Measurements from ENCODE around the gene GIT1. TPM values are rescaled to one million over a fixed set of nuclear protein-coding genes. Genes with fewer than 3 reads are reported as not detected.

GIT1 gene
- total and polyA plus RNA-seq, 2 of the 13 experiments (the other 11 are each of a cell fraction or from before 2014, with no cell fraction given): 14.2 to 30.8 TPM

DNA sequence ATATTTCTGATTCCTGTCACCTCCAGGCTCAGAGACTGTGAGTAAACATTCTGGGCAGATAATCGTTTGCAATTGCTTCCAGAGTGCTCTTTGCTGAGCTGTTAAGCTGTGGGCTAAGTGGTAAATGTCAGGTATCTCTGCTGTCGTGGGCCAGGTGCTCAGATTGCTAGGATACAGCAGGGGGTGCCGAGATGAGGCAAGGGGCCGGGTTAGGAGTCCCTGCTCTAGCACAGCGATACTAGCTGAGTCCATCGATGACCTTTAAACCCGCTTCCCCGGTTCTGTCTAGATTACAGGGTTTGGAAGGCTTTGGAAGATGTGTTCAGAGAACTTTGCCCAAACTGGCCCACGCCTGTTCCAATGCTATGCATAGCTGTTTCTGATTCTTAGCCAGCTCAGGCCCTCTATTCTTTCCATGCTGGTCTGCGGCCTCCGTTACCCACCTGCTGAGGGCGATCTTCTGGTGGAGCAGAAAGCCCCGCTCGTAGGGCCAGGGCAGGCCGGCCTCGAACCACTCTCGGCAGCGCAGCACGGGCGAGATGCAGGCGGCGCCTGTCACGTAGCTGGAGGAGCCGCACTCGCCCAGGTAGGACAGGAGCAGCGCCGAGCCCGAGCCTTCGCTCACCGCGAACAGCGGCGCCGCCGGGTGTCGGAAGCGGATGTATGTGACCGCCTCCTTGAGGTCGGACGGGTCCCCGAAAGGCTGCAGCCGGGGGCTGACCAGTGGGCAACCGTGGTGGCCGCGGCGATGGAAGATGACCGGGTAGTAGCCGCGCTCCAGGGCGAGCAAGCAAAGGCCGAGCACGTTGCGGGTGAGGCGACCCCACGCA lies 23.6 kb downstream of the GIT1 start (continued):
- TF ChIP-seq ZNF589 (CRISPR knock-in tag; conservative IDR thresholded peaks at IDR 0.05) (no peak), ZNF878 (CRISPR knock-in tag; IDR thresholded peaks at IDR 0.05) (no peak), MXD4 (CRISPR knock-in tag; IDR thresholded peaks at IDR 0.05) (no peak), TFDP2 (CRISPR knock-in tag; IDR thresholded peaks at IDR 0.05) (no peak; the same call in 1 of the 2 replicates), ELF1 (CRISPR knock-in tag; IDR thresholded peaks at IDR 0.05) (0 out of 2 replicates have a peak, but pooled peaks have one; percentile 19), ZNF280D (CRISPR knock-in tag; IDR thresholded peaks at IDR 0.05) (0 out of 2 replicates have a peak, but pooled peaks have one; percentile 18), ZNF24 (IDR thresholded peaks at IDR 0.05) (no peak), GABPA (IDR thresholded peaks at IDR 0.05; ENCODE audit: low read depth, low read length) (no peak), GABPA (CRISPR knock-in tag; IDR thresholded peaks at IDR 0.05; ENCODE audit: low read depth) (no peak), FOXP1 (IDR thresholded peaks at IDR 0.05) (no peak), FOXP1 (CRISPR knock-in tag; IDR thresholded peaks at IDR 0.05) (no peak), SNAI1 (CRISPR knock-in tag; IDR thresholded peaks at IDR 0.05; ENCODE audit: borderline replicate concordance) (peak; percentile 82; the same call in 1 of the 2 replicates), TOPORS (CRISPR knock-in tag; IDR thresholded peaks at IDR 0.05) (0 out of 2 replicates have a peak, but pooled peaks have one; percentile 31), ESRRA (CRISPR knock-in tag; IDR thresholded peaks at IDR 0.05; ENCODE audit: low read depth) (0 out of 2 replicates have a peak, but pooled peaks have one; percentile 17), ZNF317 (CRISPR knock-in tag; IDR thresholded peaks at IDR 0.05) (peak; percentile 82; the same call in 1 of the 2 replicates), ZNF350 (CRISPR knock-in tag; IDR thresholded peaks at IDR 0.05; ENCODE audit: borderline replicate concordance, low read depth) (peak; percentile 61), ZNF563 (CRISPR knock-in tag; IDR thresholded peaks at IDR 0.05) (peak; percentile 54; the same call in 1 of the 2 replicates), BORCS8-MEF2B (CRISPR knock-in tag; IDR thresholded peaks at IDR 0.05) (no peak), HNRNPUL1 (IDR thresholded peaks at IDR 0.05; ENCODE audit: low read depth, low read length) (no peak), YEATS4 (CRISPR knock-in tag; IDR thresholded peaks at IDR 0.05; ENCODE audit: borderline replicate concordance) (peak; percentile 32; the same call in 1 of the 2 replicates)
- TF ChIP-seq, protein P1, sequence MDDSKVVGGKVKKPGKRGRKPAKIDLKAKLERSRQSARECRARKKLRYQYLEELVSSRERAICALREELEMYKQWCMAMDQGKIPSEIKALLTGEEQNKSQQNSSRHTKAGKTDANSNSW (CRISPR knock-in tag; IDR thresholded peaks at IDR 0.05; ENCODE audit: borderline replicate concordance): no peak
- TF ChIP-seq, protein P2, sequence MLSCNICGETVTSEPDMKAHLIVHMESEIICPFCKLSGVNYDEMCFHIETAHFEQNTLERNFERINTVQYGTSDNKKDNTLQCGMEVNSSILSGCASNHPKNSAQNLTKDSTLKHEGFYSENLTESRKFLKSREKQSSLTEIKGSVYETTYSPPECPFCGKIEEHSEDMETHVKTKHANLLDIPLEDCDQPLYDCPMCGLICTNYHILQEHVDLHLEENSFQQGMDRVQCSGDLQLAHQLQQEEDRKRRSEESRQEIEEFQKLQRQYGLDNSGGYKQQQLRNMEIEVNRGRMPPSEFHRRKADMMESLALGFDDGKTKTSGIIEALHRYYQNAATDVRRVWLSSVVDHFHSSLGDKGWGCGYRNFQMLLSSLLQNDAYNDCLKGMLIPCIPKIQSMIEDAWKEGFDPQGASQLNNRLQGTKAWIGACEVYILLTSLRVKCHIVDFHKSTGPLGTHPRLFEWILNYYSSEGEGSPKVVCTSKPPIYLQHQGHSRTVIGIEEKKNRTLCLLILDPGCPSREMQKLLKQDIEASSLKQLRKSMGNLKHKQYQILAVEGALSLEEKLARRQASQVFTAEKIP (CRISPR knock-in tag; IDR thresholded peaks at IDR 0.05; ENCODE audit: borderline replicate concordance): no peak
- TF ChIP-seq, protein P3, sequence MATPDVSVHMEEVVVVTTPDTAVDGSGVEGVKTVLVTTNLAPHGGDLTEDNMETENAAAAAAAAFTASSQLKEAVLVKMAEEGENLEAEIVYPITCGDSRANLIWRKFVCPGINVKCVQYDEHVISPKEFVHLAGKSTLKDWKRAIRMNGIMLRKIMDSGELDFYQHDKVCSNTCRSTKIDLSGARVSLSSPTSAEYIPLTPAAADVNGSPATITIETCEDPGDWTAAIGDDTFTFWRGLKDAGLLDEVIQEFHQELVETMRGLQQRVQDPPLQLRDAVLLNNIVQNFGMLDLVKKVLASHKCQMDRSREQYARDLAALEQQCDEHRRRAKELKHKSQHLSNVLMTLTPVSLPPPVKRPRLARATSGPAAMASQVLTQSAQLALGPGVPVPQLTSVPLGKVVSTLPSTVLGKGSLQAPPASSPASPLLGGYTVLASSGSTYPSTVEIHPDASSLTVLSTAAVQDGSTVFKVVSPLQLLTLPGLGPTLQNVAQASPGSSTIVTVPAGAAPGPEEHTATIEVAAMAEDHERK (CRISPR knock-in tag; IDR thresholded peaks at IDR 0.05; ENCODE audit: low read depth): no peak
